ENCODE data around the gene FOXN4.

FOXN4 gene

GRCh38 chr12:109271418-109271817, 37.7 kb downstream of the FOXN4 start:
- no peak for TF ChIP-seq CTCF (IDR thresholded peaks at IDR 0.05; ENCODE audit: control insufficient read depth, extremely low read depth, insufficient read depth)
- H3K4me3 ChIP-seq (ENCODE audit: low read depth, low read length): no peak overlapping the region
- no peak for DNase-seq (ENCODE audit: low read depth)

GRCh38 chr12:109270494-109270893, 38.6 kb downstream of the FOXN4 start:
- DNase-seq (ENCODE audit: low read depth): no peak
- H3K4me3 ChIP-seq (ENCODE audit: low read depth, low read length): no peak overlapping the region
- no peak for TF ChIP-seq CTCF (IDR thresholded peaks at IDR 0.05; ENCODE audit: control insufficient read depth, extremely low read depth, insufficient read depth)

- H3K4me3 ChIP-seq (ENCODE audit: low read depth, low read length): no peak overlapping the region
- DNase-seq (ENCODE audit: low read depth): peak; percentile 8
- no peak for TF ChIP-seq CTCF (IDR thresholded peaks at IDR 0.05; ENCODE audit: control insufficient read depth, extremely low read depth, insufficient read depth)
These were observed 39.7 kb downstream of the FOXN4 start for GRCh38 chr12:109269428-109269827.

- no peak for DNase-seq (ENCODE audit: low read depth)
- TF ChIP-seq CTCF (IDR thresholded peaks at IDR 0.05; ENCODE audit: control insufficient read depth, extremely low read depth, insufficient read depth): no peak
- H3K4me3 ChIP-seq (ENCODE audit: low read depth, low read length): no peak overlapping the region
These were observed 40.2 kb downstream of the FOXN4 start for GRCh38 chr12:109268896-109269295.

- no peak overlapping the region for H3K4me3 ChIP-seq (ENCODE audit: low read depth, low read length)
- no peak for TF ChIP-seq CTCF (IDR thresholded peaks at IDR 0.05; ENCODE audit: control insufficient read depth, extremely low read depth, insufficient read depth)
- no peak for DNase-seq (ENCODE audit: low read depth)
These were observed 41.7 kb downstream of the FOXN4 start for GRCh38 chr12:109267361-109267760.

GRCh38 chr12:109266106-109266879, 42.8 kb downstream of the FOXN4 start:
- no peak for DNase-seq (ENCODE audit: low read depth)
- TF ChIP-seq CTCF (IDR thresholded peaks at IDR 0.05; ENCODE audit: control insufficient read depth, extremely low read depth, insufficient read depth): no peak
- no peak overlapping the region for H3K4me3 ChIP-seq (ENCODE audit: low read depth, low read length)

Measured in LNCaP clone FGC (cell line).